Ovary (tissue), 9 donors: ENCODE data around the gene CD7. TPM values are rescaled to one million over a fixed set of nuclear protein-coding genes. Genes with fewer than 3 reads are reported as not detected.

Experiments
- DNase-seq, 5 donors: peaks; one replicate each; pipeline ENCODE4 v3.0.0-alpha.2; 2019 to 2020
- H3K27ac ChIP-seq, 2 donors: fragments of 200-600 bp; one replicate each; pipeline versions ENCODE4 v1.5.1 to v1.8.0; 2019 to 2022
- H3K27me3 ChIP-seq: fragments of 200-600 bp; one replicate; pipeline ENCODE4 v1.8.0; 2022
- H3K36me3 ChIP-seq: fragments of 200-600 bp; sonication (generic); one replicate; pipeline ENCODE4 v1.5.1; 2019
- H3K4me1 ChIP-seq: one replicate; pipeline ENCODE4 v1.8.1; 2013; ENCODE audit warnings: mild to moderate bottlenecking, moderate library complexity; ENCODE audit not compliant: insufficient read depth
- H3K4me3 ChIP-seq: fragments of 200-600 bp; sonication (generic); one replicate; pipeline ENCODE4 v1.5.1; 2017
- H3K9me3 ChIP-seq, 2 donors: fragments of 200-600 bp in 1 of 2; sonication (generic) in 1 of 2; one replicate each; pipeline versions ENCODE4 v1.5.1 to v1.8.1; 2013 to 2019; ENCODE audit warnings: mild to moderate bottlenecking in 1 of 2, moderate library complexity in 1 of 2
- CTCF ChIP-seq, 3 donors: fragments of 450-650 bp in 2 of 3; fragments of 200-600 bp in 1 of 3; IDR thresholded peaks; one replicate each; pipeline versions ENCODE4 v1.5.1 to v1.8.0; 2016 to 2022; ENCODE audit warnings: antibody characterized with exemption in 3 of 3, mild to moderate bottlenecking in 1 of 3
- EP300 ChIP-seq: sonication (generic); formaldehyde crosslinking; IDR thresholded peaks from one replicate; pipeline ENCODE4 v1.6.1; 2017; ENCODE audit warnings: antibody characterized with exemption
- POLR2A ChIP-seq: fragments of 450-650 bp; IDR thresholded peaks from one replicate; pipeline ENCODE4 v1.6.1; 2017; ENCODE audit warnings: antibody characterized with exemption, mild to moderate bottlenecking, moderate library complexity
- WGBS, 3 donors: extraction: QIAGEN DNeasy Blood & Tissue Kit in 1 of 3; methylation state at CpG; one replicate each; pipeline versions ENCODE4 v1.1.5 to v1.1.7; 2013 to 2017; 5-methylcytosine and 5-hydroxymethylcytosine counted together
- intact Hi-C, 4 donors: fragments of 100-400 bp; cut with DNase I; formaldehyde crosslinking; loops; one replicate each; pipeline versions ENCODE4 v1.11.0 to v1.15.1; 2022 to 2023
- polyA plus RNA-seq, 2 donors: library from polyadenylated mRNA; stranded (reverse); fragments of 200-250 nt in 1 of 2; fragments of 350-450 nt in 1 of 2; fragmentation: Illumina TruSeq in 1 of 2; extraction: RNeasy Lipid Tissue Mini Kit (QIAGEN cat#74804) in 1 of 2; gene quantifications; one replicate each; pipeline ENCODE4 v1.2.3, GENCODE V29; 2013 to 2014
- total RNA-seq, 7 donors: library from RNA; depleted of rRNA in 2 of 7; stranded (reverse); fragments of >200 nt in 2 of 7; fragmentation: NEBNext Ultra II Directional in 3 of 7; extraction: Animal tissue kit (Norgen Biotek cat#: 25700) in 3 of 7; gene quantifications; one replicate each; pipeline versions ENCODE4 v1.1.0 to v1.2.4, GENCODE V29; 2016 to 2023
- donor health status: DM: no; HTN: no; CAD: no; lungs with moderate emphysema.
- donor health status: DM: no; HTN: no; CAD: no.
- donor health status: Bipolar disorder and iron deficiency.
- donor health status: DM: yes; HTN: yes; CAD: no.
- donor health status: DM: no; HTN: no; CAD: no.
- donor health status: DM: yes; HTN: yes; CAD: no.

Gene CD7
- total and polyA plus RNA-seq, 9 donors, result 0.48 to 1.3 (median 1.1) TPM; not detected in 3

DNA sequence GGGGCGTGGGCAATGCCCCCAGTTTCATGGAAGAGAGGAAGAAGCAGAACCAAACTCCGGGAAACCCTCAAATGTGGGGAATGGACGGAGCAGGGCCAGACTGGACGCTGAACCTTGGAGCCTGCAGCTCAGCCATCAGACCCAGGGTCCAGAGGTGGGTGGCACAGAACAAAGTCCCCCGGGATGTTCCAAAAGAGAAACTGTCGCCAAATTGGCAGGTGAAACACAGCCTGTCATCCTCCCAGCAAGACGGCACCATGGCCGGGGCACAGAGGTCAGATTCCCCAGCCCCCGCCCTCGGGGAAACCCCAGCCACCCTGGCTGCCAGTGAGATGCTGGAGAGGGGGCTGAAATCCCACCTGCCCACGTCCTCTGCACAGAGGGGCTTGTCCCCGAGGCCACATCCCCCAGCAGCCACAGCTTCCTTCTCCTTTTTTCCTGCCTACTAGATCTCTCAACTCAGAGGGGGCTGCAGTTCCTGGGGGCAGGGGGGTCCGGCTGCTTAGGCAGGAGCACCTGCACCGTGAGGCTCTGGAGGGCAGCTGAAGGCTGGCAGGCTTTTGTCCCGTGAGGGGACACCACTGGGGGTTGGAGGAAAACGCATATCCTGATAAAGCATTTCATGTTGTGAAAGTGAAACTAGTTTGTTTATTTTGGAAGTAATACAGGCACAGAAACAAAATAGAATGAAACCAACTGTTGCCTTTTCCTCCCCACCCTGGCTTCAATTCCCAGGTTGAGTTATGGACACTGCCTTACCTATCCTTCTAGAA lies 17.4 kb upstream of the CD7 start:
- DNase-seq, result peak in 1 of 5 donors; percentile 37
- intact Hi-C loops, result no loop called here
- H3K9me3 ChIP-seq, result no peaks in the 10 kb centered on the region
- H3K4me1 ChIP-seq, result peaks cover 27% of the 10 kb centered on the region
- 31 to 32% (median 32%) methylated on average over 16 of the region's 16 CpGs for WGBS, 3 donors
- no peaks in the 10 kb centered on the region for H3K36me3 ChIP-seq
- no peak for TF ChIP-seq POLR2A
- no peak for TF ChIP-seq CTCF (IDR thresholded peaks at IDR 0.05)
- no peak for TF ChIP-seq EP300
- peak overlapping the region; percentile 34 for H3K4me3 ChIP-seq
- no peaks in the 10 kb centered on the region for H3K27me3 ChIP-seq
- H3K27ac ChIP-seq, result peak overlapping the region; percentile 39 to 48

GRCh38 chr17:82334204-82334621 lies 16.8 kb upstream of the CD7 start:
- Histone ChIP-seq H3K9me3 (no peaks in the 10 kb centered on the region), H3K4me1 (peaks cover 24% of the 10 kb centered on the region), H3K4me3 (peak overlapping the region; percentile 59), H3K36me3 (no peaks in the 10 kb centered on the region), H3K27me3 (no peaks in the 10 kb centered on the region), H3K27ac (peak overlapping the region in 1 of 2 donors; percentile 48)
- WGBS, 3 donors, result 51 to 57% (median 55%) methylated on average over 24 to 25 of the region's 25 CpGs
- peak in 3 of 5 donors; percentile 50 to 56 (median 56) for DNase-seq
- intact Hi-C loops, result no loop called here
- TF ChIP-seq CTCF (IDR thresholded peaks at IDR 0.05) (no peak), EP300 (no peak), POLR2A (no peak)

DNA sequence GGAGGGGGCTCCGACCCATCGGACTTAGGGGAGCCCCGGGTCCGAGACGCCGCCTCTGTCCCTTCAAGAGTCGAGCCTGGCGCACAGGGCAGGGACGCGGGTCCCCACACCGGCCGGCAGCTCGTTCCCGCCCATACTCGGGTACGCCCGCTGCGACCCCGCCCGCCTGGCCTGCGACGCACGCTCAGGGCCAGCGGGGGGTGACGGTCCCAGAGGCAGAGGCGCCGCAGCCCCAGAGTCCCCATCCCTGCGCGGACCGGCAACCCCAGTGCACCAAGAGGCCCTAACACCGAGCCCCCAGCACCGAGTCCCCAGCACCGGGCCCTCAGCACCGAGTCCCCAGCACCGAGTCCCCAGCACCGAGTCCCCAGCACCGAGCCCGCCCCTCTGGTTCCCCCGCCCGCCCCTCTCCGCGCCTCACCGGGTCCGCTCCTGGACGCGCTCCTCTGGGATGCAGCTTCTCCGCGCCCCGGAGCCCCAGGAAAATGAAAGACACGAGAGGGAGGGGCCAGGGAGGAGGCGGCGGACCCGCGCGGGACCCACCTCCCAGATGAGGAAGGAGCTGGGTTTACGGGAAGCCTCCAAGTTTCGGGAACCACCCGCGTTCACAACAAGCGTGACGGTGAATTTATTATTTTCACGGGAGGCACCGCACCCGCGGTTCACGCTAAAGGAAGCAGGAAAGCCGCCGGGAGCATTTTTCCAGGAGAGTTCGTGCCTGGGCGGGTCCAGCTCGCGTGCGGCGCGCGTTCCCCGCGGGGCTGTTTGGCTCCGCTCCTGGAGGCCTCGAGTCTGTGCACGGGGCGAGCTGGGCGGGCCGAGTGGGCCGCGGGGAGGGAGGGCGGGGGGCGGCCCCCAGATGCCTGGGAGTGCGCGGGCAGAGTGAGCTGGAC lies 16.1 kb upstream of the CD7 start, which contains the start of gene SECTM1:
Gene SECTM1, minus strand, starts transcription at position 488 of the 893 bp plus-strand sequence. CDS start 6,526 bp downstream, outside the sequence.
- intact Hi-C loops, result no loop called here

More for the DNA sequence above, 16.1 kb upstream of the CD7 start, which contains the start of gene SECTM1:
- 1 to 2% (median 1%) methylated on average over 49 to 90 of the region's 90 CpGs for WGBS, 3 donors
- peaks cover 22% of the 10 kb centered on the region for H3K4me1 ChIP-seq
- H3K27me3 ChIP-seq, result no peaks in the 10 kb centered on the region
- TF ChIP-seq POLR2A, result no peak
- TF ChIP-seq EP300, result no peak
- TF ChIP-seq CTCF (IDR thresholded peaks at IDR 0.05), result no peak
- DNase-seq, result peak; percentile 65 to 82 (median 73)
- H3K36me3 ChIP-seq, result no peaks in the 10 kb centered on the region
- peak within 1 kb of the TSS; percentile 59 for H3K4me3 ChIP-seq
- peak within 1 kb of the TSS in 1 of 2 donors; percentile 48 for H3K27ac ChIP-seq
- no peaks in the 10 kb centered on the region for H3K9me3 ChIP-seq
